Inferior parietal cortex (tissue), 1 donor: ENCODE measurements around the gene SEC63.
"Not testable (repeated sequence)": the region's sequence is repeated elsewhere in the genome, so short reads cannot be mapped to it uniquely, and the experiment has no call there.

Source experiments
- DNase-seq: peaks from one replicate; pipeline ENCODE4 v3.0.0-alpha.2; 2016; ENCODE audit errors: extremely low spot score

The SEC63 gene

GRCh38 chr6:107860963-107861362, 97.0 kb downstream of the SEC63 start:
- DNase-seq, result not testable (repeated sequence)

- not testable (repeated sequence) for DNase-seq
These were observed 97.9 kb downstream of the SEC63 start for GRCh38 chr6:107860144-107860543.

GRCh38 chr6:107853230-107853629, 104.8 kb downstream of the SEC63 start:
- no peak for DNase-seq

- DNase-seq, result no peak
These were observed 108.7 kb downstream of the SEC63 start for GRCh38 chr6:107849325-107849724.

GRCh38 chr6:107847844-107848802, 109.9 kb downstream of the SEC63 start:
- peak; percentile 85 for DNase-seq

- no peak for DNase-seq
These were observed 111.7 kb downstream of the SEC63 start for GRCh38 chr6:107846262-107846795.

DNA sequence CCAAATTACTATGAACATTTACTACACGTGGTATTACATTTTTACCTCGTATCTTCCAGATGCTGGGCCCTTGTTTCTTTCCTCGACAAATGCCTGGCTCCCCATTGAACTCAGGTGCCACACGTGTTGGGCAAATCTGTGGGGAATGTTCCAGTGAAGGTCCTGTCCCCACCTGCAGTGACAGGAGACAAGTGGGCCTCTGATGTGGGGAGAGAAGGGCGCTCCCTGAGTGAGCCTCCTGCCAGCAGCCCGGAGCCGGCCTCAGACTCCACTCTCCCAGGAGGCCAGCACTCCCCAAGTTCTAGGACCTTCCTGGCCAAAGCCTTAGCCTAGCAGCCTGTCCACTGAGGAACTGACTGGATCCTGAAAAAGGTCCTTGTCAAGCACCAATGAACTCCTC, 112.2 kb downstream of the SEC63 start:
- DNase-seq, result no peak

GRCh38 chr6:107843400-107843799, 114.6 kb downstream of the SEC63 start:
- no peak for DNase-seq

- DNase-seq, result no peak
These were observed 116.7 kb downstream of the SEC63 start for GRCh38 chr6:107841275-107841670.

DNA sequence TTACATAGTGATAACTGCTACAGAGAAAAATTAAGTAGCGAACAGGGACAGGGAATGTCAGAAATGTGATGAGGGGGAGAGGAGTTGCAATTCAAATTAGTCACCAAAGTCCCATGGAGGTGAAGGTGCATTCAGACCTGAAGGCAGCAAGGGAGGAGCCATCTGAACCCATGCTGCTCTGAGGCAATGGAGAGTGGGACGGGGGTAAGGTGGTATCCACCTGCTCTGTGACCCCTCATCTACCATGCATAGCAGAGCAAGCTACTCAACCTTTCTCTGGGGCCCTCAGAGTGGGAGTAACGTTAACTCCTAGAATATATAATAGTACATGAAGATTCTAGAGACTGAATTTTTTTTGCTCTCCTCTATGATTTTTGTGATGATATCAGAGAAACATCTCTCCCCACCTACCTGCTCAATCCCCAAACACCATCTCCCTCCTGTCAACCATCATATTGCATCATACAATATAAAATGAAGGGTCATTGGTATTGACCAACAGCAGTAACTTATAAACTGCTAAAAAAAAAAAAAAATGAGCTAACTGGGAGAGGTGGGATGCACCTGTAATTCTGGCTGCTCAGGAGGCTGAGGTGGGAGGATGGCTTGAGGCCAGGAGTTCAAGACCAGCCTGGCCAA, 117.3 kb downstream of the SEC63 start:
- no peak for DNase-seq

DNA sequence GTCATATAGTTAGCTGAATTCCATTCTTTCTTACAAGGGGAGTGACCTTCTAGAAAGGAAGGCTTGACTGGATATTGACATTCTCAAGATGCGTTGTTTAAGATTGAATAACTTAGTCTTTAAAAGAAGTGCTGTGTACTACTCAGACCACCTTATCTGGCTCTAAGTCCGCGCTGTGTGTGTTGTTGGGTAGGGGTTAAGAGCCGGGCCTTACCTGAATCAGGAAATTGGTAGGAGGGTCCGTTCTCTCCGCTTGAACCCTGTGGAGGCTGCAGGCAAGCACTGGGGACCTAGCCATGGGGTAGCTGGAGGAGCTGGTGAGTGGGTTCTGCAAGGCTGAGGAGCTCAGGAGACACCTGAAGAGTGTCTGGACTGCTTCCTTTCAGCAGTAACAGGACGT, 124.9 kb downstream of the SEC63 start:
- DNase-seq, result no peak

DNA sequence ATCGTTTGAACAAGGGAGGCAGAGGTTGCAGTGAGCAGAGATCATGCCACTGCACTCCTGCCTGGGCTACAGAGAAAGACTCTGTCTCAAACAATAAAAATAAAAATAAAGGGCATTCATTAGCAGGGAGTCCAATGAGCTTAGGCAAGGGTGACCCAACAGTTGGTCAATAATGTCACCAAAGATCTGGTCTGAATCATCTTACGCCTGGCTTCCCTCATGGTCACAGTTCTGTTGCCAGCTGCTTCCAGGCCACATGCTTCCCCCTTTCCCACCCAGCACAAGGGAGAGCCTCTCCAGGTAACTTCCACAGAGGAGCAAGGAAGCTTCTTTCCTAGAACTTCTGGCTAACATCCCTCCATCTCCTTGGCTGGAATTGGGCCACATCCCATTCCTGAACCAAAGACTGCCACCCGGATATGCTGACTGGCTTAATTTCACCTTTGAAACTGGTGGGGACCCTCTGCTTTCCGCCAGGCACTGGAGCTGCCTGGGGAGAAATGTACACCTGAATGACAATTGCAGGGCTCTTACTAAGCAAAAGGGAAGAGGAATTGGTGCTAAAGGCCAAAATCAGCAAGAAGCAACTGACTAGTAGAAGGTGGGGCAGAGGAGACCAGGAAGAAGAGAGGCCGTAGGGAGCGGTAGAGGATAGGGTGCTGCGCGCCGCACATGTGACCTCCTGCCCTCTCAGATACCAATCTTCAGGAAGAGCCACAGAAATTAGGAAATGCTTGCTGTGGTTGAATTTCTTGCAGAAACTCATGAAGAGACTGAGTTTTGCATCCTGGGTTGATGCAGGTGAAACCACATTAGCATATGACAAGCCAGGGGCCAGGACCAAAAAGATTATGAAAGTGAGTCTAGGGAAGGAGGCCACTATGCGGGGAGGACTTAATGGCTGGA, 125.6 kb downstream of the SEC63 start:
- no peak for DNase-seq

GRCh38 chr6:107830060-107830459, 127.9 kb downstream of the SEC63 start:
- DNase-seq, result no peak

- no peak for DNase-seq
These were observed 130.5 kb downstream of the SEC63 start for GRCh38 chr6:107827541-107827940.

GRCh38 chr6:107823047-107823557, 134.9 kb downstream of the SEC63 start:
- DNase-seq, result no peak

GRCh38 chr6:107822176-107823046, 135.6 kb downstream of the SEC63 start:
- no peak for DNase-seq

GRCh38 chr6:107821591-107821990, 136.4 kb downstream of the SEC63 start:
- no peak for DNase-seq

- peak; percentile 45 for DNase-seq
These were observed 137.4 kb downstream of the SEC63 start for GRCh38 chr6:107820338-107821261.

- no peak for DNase-seq
These were observed 138.1 kb downstream of the SEC63 start for GRCh38 chr6:107819964-107820337.
